Endothelial cell (in vitro differentiated cells): ENCODE data around the gene NBAS. TPM values are rescaled to one million over a fixed set of nuclear protein-coding genes. Genes with fewer than 3 reads are reported as not detected.

Source experiments
- DNase-seq: peaks from one replicate; pipeline ENCODE4 v3.0.0; 2021; ENCODE audit warnings: low spot score
- H3K27ac Mint-ChIP-seq: one replicate; pipeline ENCODE4 v1.8.0; 2021; ENCODE audit warnings: mixed read lengths, inconsistent platforms; ENCODE audit not compliant: unreplicated experiment
- H3K27me3 Mint-ChIP-seq: one replicate; pipeline ENCODE4 v1.8.0; 2021; ENCODE audit warnings: mild to moderate bottlenecking, moderate library complexity, mixed read lengths, inconsistent platforms; ENCODE audit not compliant: unreplicated experiment
- H3K36me3 Mint-ChIP-seq: one replicate; pipeline ENCODE4 v1.8.0; 2021; ENCODE audit warnings: mild to moderate bottlenecking, low read depth, mixed read lengths, inconsistent platforms; ENCODE audit not compliant: unreplicated experiment
- H3K4me1 Mint-ChIP-seq: one replicate; pipeline ENCODE4 v1.8.0; 2021; ENCODE audit warnings: mild to moderate bottlenecking, mixed read lengths, inconsistent platforms; ENCODE audit not compliant: unreplicated experiment
- H3K4me3 Mint-ChIP-seq: one replicate; pipeline ENCODE4 v1.8.0; 2021; ENCODE audit warnings: mild to moderate bottlenecking, mixed read lengths, inconsistent platforms; ENCODE audit not compliant: unreplicated experiment
- H3K9me3 Mint-ChIP-seq: one replicate; pipeline ENCODE4 v1.8.0; 2021; ENCODE audit warnings: mixed read lengths, inconsistent platforms; ENCODE audit not compliant: unreplicated experiment
- long read RNA-seq: library from polyadenylated mRNA; unstranded; transcript quantifications from one replicate; pipeline ENCODE4 v2.0.0, GENCODE V29; 2020; ENCODE audit not compliant: unreplicated experiment
- total RNA-seq: library from RNA; stranded (reverse); fragmentation: NEBNext Ultra II Directional; extraction: Animal tissue kit (Norgen Biotek cat#: 25700); gene quantifications from one replicate; pipeline ENCODE4 v1.2.1, GENCODE V29; 2021; ENCODE audit not compliant: unreplicated experiment
- TF ChIP-seq, protein P1 (sequence below): fragments of 200-600 bp; sonication (generic); IDR thresholded peaks from one replicate; pipeline ENCODE4 v1.5.0; 2021; ENCODE audit warnings: antibody characterized with exemption; ENCODE audit not compliant: unreplicated experiment

The NBAS gene
- 52.8 TPM for total RNA-seq
- long read RNA-seq, partial matches to known transcripts = 4 of 4 reads
- long read RNA-seq, other reads (novel, unspliced or antisense) = 0 of 4 reads

DNA sequence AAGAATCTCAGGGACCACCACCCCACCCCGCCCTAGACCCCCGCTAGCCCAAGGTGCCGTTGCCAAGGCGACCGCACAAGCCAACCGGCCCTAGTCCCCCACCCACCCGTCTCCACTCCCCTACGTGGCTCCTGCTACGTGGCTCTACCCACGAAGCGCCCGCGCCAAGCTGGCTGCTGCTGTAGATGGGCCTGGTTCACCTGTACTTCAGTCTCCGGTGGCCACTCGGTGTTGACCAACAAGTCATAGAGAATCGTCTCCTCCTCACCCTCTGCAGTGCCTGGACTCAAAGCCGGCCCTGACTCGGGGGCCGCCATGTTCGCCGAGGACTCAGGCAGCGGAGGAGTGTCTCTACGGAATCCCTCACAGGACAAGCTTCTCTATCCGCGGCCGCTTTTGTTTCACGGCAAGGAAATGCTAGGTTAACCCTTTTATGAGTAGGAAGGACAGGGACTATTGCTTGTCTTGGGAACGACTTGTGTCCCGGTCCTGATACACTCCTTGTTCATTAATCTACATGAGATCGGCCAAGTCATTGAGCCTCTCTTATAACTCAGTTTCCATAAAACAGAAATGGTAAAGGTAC, at the start of gene NBAS:
Gene NBAS (minus strand): TSS at position 347 of the 586 bp plus-strand sequence. CDS start 30 bp downstream, at position 317.
- Mint-ChIP-seq H3K27ac (peak within 1 kb of the TSS; percentile 99), H3K4me3 (peak within 1 kb of the TSS; percentile 99), H3K27me3 (peaks cover 9% of the 10 kb centered on the region), H3K9me3 (no peaks in the 10 kb centered on the region), H3K4me1 (peaks cover 44% of the 10 kb centered on the region), H3K36me3 (no peaks in the 10 kb centered on the region)
- DNase-seq = peak; percentile 83
- TF ChIP-seq, protein P1, sequence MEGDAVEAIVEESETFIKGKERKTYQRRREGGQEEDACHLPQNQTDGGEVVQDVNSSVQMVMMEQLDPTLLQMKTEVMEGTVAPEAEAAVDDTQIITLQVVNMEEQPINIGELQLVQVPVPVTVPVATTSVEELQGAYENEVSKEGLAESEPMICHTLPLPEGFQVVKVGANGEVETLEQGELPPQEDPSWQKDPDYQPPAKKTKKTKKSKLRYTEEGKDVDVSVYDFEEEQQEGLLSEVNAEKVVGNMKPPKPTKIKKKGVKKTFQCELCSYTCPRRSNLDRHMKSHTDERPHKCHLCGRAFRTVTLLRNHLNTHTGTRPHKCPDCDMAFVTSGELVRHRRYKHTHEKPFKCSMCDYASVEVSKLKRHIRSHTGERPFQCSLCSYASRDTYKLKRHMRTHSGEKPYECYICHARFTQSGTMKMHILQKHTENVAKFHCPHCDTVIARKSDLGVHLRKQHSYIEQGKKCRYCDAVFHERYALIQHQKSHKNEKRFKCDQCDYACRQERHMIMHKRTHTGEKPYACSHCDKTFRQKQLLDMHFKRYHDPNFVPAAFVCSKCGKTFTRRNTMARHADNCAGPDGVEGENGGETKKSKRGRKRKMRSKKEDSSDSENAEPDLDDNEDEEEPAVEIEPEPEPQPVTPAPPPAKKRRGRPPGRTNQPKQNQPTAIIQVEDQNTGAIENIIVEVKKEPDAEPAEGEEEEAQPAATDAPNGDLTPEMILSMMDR = no peak

DNA sequence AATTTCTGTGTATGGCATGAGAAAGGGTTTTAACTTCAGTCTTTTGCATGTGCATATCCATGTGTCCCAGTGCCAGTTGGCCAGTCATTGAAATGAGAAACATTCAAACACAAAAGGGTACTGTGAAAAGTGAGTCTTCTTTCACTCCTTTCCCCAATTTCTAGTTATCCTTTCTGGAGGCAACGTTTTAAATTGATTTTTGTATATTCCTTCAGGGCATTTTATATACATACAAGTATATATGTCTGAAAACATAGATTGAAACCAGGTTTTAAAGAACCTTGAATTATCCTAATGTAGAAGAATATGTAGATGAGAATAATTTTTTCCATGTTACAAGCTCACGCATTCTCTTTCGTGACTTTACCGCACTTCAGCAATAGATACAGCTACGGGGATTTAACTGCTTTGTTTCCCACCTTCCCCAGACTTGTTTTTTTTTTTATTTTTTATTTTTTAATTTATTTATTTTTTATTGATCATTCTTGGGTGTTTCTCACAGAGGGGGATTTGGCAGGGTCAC, 49.4 kb upstream of the NBAS start:
- Mint-ChIP-seq H3K27ac (no peak overlapping the region), H3K4me1 (no peaks in the 10 kb centered on the region), H3K27me3 (peaks cover 2% of the 10 kb centered on the region), H3K9me3 (no peaks in the 10 kb centered on the region), H3K4me3 (peak overlapping the region; percentile 61), H3K36me3 (peaks cover 47% of the 10 kb centered on the region)
- TF ChIP-seq, protein P1 = no peak
- DNase-seq = no peak

GRCh38 chr2:15609341-15610042, 48.4 kb upstream of the NBAS start:
- H3K27me3 Mint-ChIP-seq = peaks cover 2% of the 10 kb centered on the region
- no peak overlapping the region for H3K27ac Mint-ChIP-seq
- peaks cover 51% of the 10 kb centered on the region for H3K36me3 Mint-ChIP-seq
- TF ChIP-seq, protein P1 = no peak
- no peak overlapping the region for H3K4me3 Mint-ChIP-seq
- DNase-seq = no peak
- no peaks in the 10 kb centered on the region for H3K9me3 Mint-ChIP-seq
- no peaks in the 10 kb centered on the region for H3K4me1 Mint-ChIP-seq

DNA sequence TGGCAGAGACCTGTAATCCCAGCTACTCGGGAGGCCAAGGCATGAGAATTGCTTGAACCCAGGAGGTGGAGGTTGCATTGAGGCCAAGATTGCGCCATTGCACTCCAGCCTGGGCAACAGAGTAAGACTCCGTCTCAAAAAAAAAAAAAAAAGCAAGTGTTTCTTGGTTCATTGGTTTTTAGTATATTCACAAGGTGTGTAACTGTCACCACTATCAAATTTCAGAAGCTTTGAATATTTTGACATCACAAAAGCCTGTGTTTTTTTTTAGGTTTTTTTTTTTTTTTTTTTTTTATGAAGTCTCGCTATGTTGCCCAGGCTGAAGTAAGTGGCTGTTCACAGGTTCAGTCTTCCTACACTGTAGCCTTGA, 47.2 kb upstream of the NBAS start:
- peaks cover under 1% of the 10 kb centered on the region for H3K27me3 Mint-ChIP-seq
- H3K4me3 Mint-ChIP-seq = no peak overlapping the region
- no peaks in the 10 kb centered on the region for H3K4me1 Mint-ChIP-seq
- DNase-seq = no peak
- no peak overlapping the region for H3K27ac Mint-ChIP-seq
- no peaks in the 10 kb centered on the region for H3K9me3 Mint-ChIP-seq
- peaks cover 49% of the 10 kb centered on the region for H3K36me3 Mint-ChIP-seq
- TF ChIP-seq, protein P1 = no peak
